ENCODE data around the gene BBS1. TPM values are rescaled to one million over a fixed set of nuclear protein-coding genes. Genes with fewer than 3 reads are reported as not detected.

BBS1 gene
- total and polyA plus RNA-seq, 2 donors (not counting 3 experiments of a cell fraction or from before 2014, with no cell fraction given): 29.2 to 32.9 TPM

Other genes with a start within 250 kb of the BBS1 start
- 171 and 177 TPM in 2 replicates for gene RAB1B, start 242.0 kb upstream of the BBS1 start, total RNA-seq
- gene RAB1B, start 242.0 kb upstream of the BBS1 start, polyA plus RNA-seq: 383 and 465 TPM in 2 replicates
- gene CNIH2, start 232.5 kb upstream of the BBS1 start, total RNA-seq: 0.78 and 1.2 TPM in 2 replicates
- 0.46 and 0.91 TPM in 2 replicates for gene CNIH2, start 232.5 kb upstream of the BBS1 start, polyA plus RNA-seq
- gene YIF1A, start 221.5 kb upstream of the BBS1 start, total RNA-seq: 104 and 123 TPM in 2 replicates
- 271 and 383 TPM in 2 replicates for gene YIF1A, start 221.5 kb upstream of the BBS1 start, polyA plus RNA-seq
- not detected in 2 replicates for gene TMEM151A, start 218.7 kb upstream of the BBS1 start, total RNA-seq
- 0.03 TPM in 1 of 2 replicates, not detected in the other for gene TMEM151A, start 218.7 kb upstream of the BBS1 start, polyA plus RNA-seq
- not detected in 2 replicates for gene CD248, start 193.6 kb upstream of the BBS1 start, total RNA-seq
- 0.03 and 0.10 TPM in 2 replicates for gene CD248, start 193.6 kb upstream of the BBS1 start, polyA plus RNA-seq
- 9.1 and 10.2 TPM in 2 replicates for gene RIN1, start 174.2 kb upstream of the BBS1 start, total RNA-seq
- gene RIN1, start 174.2 kb upstream of the BBS1 start, polyA plus RNA-seq: 4.4 and 4.7 TPM in 2 replicates
- gene BRMS1, start 165.5 kb upstream of the BBS1 start, total RNA-seq: 51.1 and 53.1 TPM in 2 replicates
- gene BRMS1, start 165.5 kb upstream of the BBS1 start, polyA plus RNA-seq: 43.8 and 51.4 TPM in 2 replicates
- 21.2 and 22.7 TPM in 2 replicates for gene B4GAT1, start 163.0 kb upstream of the BBS1 start, total RNA-seq
- 21.6 and 23.7 TPM in 2 replicates for gene B4GAT1, start 163.0 kb upstream of the BBS1 start, polyA plus RNA-seq
- gene SLC29A2, start 138.9 kb upstream of the BBS1 start, total RNA-seq: 4.8 and 5.2 TPM in 2 replicates
- gene SLC29A2, start 138.9 kb upstream of the BBS1 start, polyA plus RNA-seq: 2.4 TPM in 2 replicates
- gene NPAS4, start 89.6 kb upstream of the BBS1 start, total RNA-seq: not detected in 2 replicates
- not detected in 2 replicates for gene NPAS4, start 89.6 kb upstream of the BBS1 start, polyA plus RNA-seq
- 69.1 and 72.1 TPM in 2 replicates for gene MRPL11, start 71.8 kb upstream of the BBS1 start, total RNA-seq
- gene MRPL11, start 71.8 kb upstream of the BBS1 start, polyA plus RNA-seq: 52.2 and 54.9 TPM in 2 replicates
- gene PELI3, start 43.7 kb upstream of the BBS1 start, total RNA-seq: 2.9 and 5.5 TPM in 2 replicates
- 2.8 and 3.0 TPM in 2 replicates for gene PELI3, start 43.7 kb upstream of the BBS1 start, polyA plus RNA-seq
- gene DPP3, start 30.2 kb upstream of the BBS1 start, total RNA-seq: 46.4 and 56.0 TPM in 2 replicates
- gene DPP3, start 30.2 kb upstream of the BBS1 start, polyA plus RNA-seq: 50.4 and 55.8 TPM in 2 replicates
- 18.3 and 20.1 TPM in 2 replicates for gene ZDHHC24, start 35.4 kb downstream of the BBS1 start, total RNA-seq
- gene ZDHHC24, start 35.4 kb downstream of the BBS1 start, polyA plus RNA-seq: 21.1 and 27.6 TPM in 2 replicates
- gene ACTN3, start 36.3 kb downstream of the BBS1 start, total RNA-seq: 0.18 TPM in 1 of 2 replicates, not detected in the other
- 0.10 and 0.17 TPM in 2 replicates for gene ACTN3, start 36.3 kb downstream of the BBS1 start, polyA plus RNA-seq
- 11.0 and 14.4 TPM in 2 replicates for gene CTSF, start 58.0 kb downstream of the BBS1 start, total RNA-seq
- 27.7 and 30.7 TPM in 2 replicates for gene CTSF, start 58.0 kb downstream of the BBS1 start, polyA plus RNA-seq
- 0.22 and 0.28 TPM in 2 replicates for gene CCDC87, start 82.4 kb downstream of the BBS1 start, total RNA-seq
- gene CCDC87, start 82.4 kb downstream of the BBS1 start, polyA plus RNA-seq: 0.06 and 0.08 TPM in 2 replicates
- gene CCS, start 82.5 kb downstream of the BBS1 start, total RNA-seq: 37.2 and 38.7 TPM in 2 replicates
- gene CCS, start 82.5 kb downstream of the BBS1 start, polyA plus RNA-seq: 39.0 and 41.6 TPM in 2 replicates
- gene RBM14, start 106.0 kb downstream of the BBS1 start, total RNA-seq: 95.9 and 104 TPM in 2 replicates
- gene RBM14, start 106.0 kb downstream of the BBS1 start, polyA plus RNA-seq: 44.0 and 49.6 TPM in 2 replicates
- 148 and 153 TPM in 2 replicates for gene RBM4, start 128.1 kb downstream of the BBS1 start, total RNA-seq
- gene RBM4, start 128.1 kb downstream of the BBS1 start, polyA plus RNA-seq: 345 and 361 TPM in 2 replicates
- 19.4 and 22.2 TPM in 2 replicates for gene RBM4B, start 167.3 kb downstream of the BBS1 start, total RNA-seq
- 25.4 and 31.2 TPM in 2 replicates for gene RBM4B, start 167.3 kb downstream of the BBS1 start, polyA plus RNA-seq
- 18.7 and 19.8 TPM in 2 replicates for gene SPTBN2, start 218.6 kb downstream of the BBS1 start, total RNA-seq
- gene SPTBN2, start 218.6 kb downstream of the BBS1 start, polyA plus RNA-seq: 3.8 and 3.9 TPM in 2 replicates

Data from endothelial cell of umbilical vein (primary cell).